ENCODE results near the gene CLIC3. TPM values are rescaled to one million over a fixed set of nuclear protein-coding genes. Genes with fewer than 3 reads are reported as not detected.

CLIC3 gene
- total and polyA plus RNA-seq, 8 donors, result 0.24 to 1.3 (median 0.41) TPM; not detected in 1

DNA sequence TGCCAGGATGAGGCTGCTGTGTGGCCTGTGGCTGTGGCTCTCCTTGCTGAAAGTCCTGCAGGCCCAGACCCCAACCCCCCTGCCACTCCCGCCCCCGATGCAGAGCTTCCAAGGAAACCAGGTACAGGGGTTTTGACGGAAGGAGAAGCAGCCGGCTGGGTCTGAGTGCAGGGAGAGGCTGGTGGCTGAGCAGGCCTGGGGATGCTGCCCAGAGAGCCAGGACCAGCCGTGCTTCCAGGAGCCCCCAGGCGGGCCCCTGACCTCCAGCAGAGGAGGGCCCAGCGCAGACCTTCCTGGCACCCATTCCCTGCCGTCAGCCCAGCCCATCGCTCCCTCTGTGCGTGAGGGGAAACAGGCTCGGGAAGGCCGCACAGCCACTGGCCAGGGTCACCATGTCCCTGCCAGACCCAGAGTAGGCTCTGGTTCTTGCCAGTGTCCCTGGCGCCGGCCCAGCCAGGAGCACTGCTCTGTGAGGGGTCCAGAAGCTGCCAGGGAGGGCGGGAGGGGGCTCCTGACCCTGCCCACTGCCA lies 44.0 kb downstream of the CLIC3 start:
- FAIRE-seq (no peak), ATAC-seq (no peak), DNase-seq (peak in 2 of 6 donors; percentile 56 to 77)
- Histone ChIP-seq H3K4me1 (peaks cover 0 to 18% (median 0%) of the 10 kb centered on the region in 3 donors), H3K9me3 (no peaks in the 10 kb centered on the region), H3K36me3 (no peaks in the 10 kb centered on the region), H3K27ac (peak overlapping the region in 3 of 4 donors; percentile 31 to 42 (median 39)), H3K27me3 (no peaks in the 10 kb centered on the region), H3K4me3 (no peak overlapping the region)
- 58 to 61% methylated on average over 13 to 15 of the region's 15 CpGs for WGBS, 2 donors
- intact Hi-C loops (cut with DNase I), result loop anchor here in 1 of 3 donors (10.0 kb wide), 1 partner anchor 72 kb away; the partner anchor contains the start of gene ABCA2
- TF ChIP-seq, protein P1, sequence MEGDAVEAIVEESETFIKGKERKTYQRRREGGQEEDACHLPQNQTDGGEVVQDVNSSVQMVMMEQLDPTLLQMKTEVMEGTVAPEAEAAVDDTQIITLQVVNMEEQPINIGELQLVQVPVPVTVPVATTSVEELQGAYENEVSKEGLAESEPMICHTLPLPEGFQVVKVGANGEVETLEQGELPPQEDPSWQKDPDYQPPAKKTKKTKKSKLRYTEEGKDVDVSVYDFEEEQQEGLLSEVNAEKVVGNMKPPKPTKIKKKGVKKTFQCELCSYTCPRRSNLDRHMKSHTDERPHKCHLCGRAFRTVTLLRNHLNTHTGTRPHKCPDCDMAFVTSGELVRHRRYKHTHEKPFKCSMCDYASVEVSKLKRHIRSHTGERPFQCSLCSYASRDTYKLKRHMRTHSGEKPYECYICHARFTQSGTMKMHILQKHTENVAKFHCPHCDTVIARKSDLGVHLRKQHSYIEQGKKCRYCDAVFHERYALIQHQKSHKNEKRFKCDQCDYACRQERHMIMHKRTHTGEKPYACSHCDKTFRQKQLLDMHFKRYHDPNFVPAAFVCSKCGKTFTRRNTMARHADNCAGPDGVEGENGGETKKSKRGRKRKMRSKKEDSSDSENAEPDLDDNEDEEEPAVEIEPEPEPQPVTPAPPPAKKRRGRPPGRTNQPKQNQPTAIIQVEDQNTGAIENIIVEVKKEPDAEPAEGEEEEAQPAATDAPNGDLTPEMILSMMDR (IDR thresholded peaks at IDR 0.05), result no peak

- peaks cover 0 to 18% (median 0%) of the 10 kb centered on the region in 3 donors for H3K4me1 ChIP-seq
- H3K27ac ChIP-seq, result peak within 1 kb of the TSS; percentile 42 to 94 (median 94)
- no peaks in the 10 kb centered on the region for H3K36me3 ChIP-seq
- ATAC-seq (no peak), FAIRE-seq (no peak), DNase-seq (peak in 2 of 6 donors; percentile 50 to 80)
- H3K4me3 ChIP-seq, result no peak within 1 kb of the TSS
- TF ChIP-seq, protein P1 (IDR thresholded peaks at IDR 0.05), result no peak
- WGBS, 2 donors, result 73 to 82% methylated on average over 13 to 14 of the region's 14 CpGs
- intact Hi-C loops (cut with DNase I), result loop anchor here in 1 of 3 donors (10.0 kb wide), 1 partner anchor 73 kb away; the partner anchor contains the start of gene ABCA2
- no peaks in the 10 kb centered on the region for H3K9me3 ChIP-seq
- no peaks in the 10 kb centered on the region for H3K27me3 ChIP-seq
Measured at GRCh38 chr9:136951541-136952320, 44.6 kb downstream of the CLIC3 start, which contains the start of gene LCN12. LCN12 (plus strand) TSS chr9:136952273; CDS start chr9:136952328, 55 bp downstream.

DNA sequence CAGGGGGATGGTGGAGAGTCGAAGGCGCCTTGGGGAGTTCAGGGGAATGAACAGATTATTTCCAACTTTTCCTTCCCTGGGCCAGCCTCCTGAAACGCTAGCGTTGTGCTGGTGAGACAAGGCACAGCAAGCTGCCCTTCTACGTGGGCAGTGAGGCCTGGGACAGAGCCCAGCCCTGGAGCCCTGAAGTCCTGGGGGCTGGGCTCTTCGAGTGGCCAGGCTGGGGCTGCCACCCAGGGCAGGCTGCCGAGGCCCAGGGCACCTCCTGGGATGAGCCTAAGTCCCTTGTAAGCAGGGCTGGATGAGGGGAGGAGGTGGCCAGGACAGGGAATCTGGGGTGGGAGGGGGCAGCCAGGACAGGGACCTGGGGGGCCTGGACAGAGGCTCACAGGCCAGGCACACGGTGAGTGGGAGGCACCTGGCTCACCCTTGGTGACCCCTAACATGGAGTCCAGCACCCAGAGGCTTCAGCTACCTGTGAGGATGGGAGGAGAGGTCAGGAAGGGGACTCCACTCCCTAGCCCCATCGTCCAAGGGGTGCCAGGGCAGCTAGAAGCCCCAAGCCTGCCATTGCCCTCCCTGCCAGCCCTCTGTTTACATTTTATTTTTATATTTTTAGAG lies 45.6 kb downstream of the CLIC3 start:
- H3K9me3 ChIP-seq, result no peaks in the 10 kb centered on the region
- H3K4me1 ChIP-seq, result peaks cover 0 to 18% (median 0%) of the 10 kb centered on the region in 3 donors
- no peaks in the 10 kb centered on the region for H3K36me3 ChIP-seq
- FAIRE-seq (no peak), ATAC-seq (peak; percentile 19 to 46 (median 22)), DNase-seq (peak in 2 of 6 donors; percentile 54 to 65)
- intact Hi-C loops (cut with DNase I), result loop anchor here in 1 of 3 donors (10.0 kb wide), 1 partner anchor 74 kb away; the partner anchor contains the start of gene ABCA2
- H3K27me3 ChIP-seq, result no peaks in the 10 kb centered on the region
- whole genome bisulfite sequencing, 2 donors, result 13 to 14% methylated on average over 8 to 9 of the region's 9 CpGs
- TF ChIP-seq, protein P1 (IDR thresholded peaks at IDR 0.05), result no peak
- peak overlapping the region; percentile 93 to 94 (median 94) for H3K27ac ChIP-seq
- peak overlapping the region; percentile 58 to 71 (median 66) for H3K4me3 ChIP-seq

DNA sequence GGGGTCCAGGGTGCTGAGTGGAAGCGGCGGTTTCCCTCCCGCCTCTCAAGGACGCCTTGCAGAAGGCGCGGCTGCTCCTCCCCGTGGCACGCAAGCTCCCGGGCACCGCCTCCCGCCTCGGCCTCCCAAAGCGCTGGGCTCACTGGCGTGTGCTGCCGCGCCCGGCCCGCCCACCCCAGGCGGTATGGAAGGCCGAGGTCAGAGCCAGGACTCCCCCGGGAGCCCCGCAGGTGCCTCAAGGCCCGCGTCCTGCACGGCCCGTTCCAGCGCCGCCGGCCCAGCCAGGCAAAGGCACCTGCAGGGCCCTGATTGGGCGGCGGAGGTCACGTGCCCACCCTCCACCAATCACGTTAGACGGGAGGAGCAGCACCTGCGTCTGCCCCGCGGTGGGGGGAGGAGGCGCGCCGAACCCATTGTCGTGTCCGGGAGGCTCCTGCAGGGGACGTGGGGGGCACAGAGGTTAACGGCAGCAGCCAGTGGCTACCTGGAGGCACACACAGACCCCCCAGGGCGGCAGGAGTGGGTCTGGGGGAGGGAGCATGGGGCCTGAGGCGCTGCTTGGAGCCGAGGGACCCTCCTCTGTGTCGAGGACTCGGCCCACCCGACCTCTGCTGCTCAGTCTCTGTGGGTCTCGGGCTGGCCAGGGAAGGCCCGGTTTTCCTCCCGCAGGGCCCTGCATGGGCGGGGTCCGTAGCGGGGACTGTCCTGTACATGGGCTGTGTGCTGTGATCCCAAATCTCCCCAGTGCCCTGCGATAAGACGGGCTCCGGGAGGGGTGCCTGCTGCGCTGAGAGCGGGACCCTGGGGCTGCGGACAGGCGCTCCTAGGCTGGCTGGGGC lies 46.3 kb downstream of the CLIC3 start:
- ATAC-seq, result peak; percentile 92 to 95 (median 94)
- no peak for FAIRE-seq
- intact Hi-C loops (cut with DNase I), result loop anchor here in 2 of 3 donors (5.0 to 10.0 kb wide), 4 partner anchors 75 to 155 kb away; partner anchors contain the start of genes ABCA2 (in 1 of the 2), AJM1 (in 1 of the 2), CCDC183 (in 1 of the 2) and PHPT1 (in 1 of the 2)
- Histone ChIP-seq H3K27me3 (no peaks in the 10 kb centered on the region), H3K36me3 (no peaks in the 10 kb centered on the region), H3K9me3 (no peaks in the 10 kb centered on the region), H3K4me3 (peak overlapping the region; percentile 58 to 71 (median 66)), H3K27ac (peak overlapping the region; percentile 93 to 94 (median 94)), H3K4me1 (peaks cover 0 to 18% (median 0%) of the 10 kb centered on the region in 3 donors)
- peak; percentile 96 to 99 (median 98) for DNase-seq
- TF ChIP-seq, protein P1 (IDR thresholded peaks at IDR 0.05), result peak in 1 of 4 donors; percentile 15
- WGBS, 2 donors, result 1 to 2% methylated on average over 37 to 63 of the region's 63 CpGs

All from pancreas (tissue), 10 donors.